HCT116 (cell line): ENCODE results near the gene CTNNA2. TPM values are rescaled to one million over a fixed set of nuclear protein-coding genes. Genes with fewer than 3 reads are reported as not detected.

ENCODE experiments used
- ATAC-seq: fragments of 200-7000 bp; cut with Tn5 transposase; 2 replicates; pipeline ENCODE4 v1.9.1; 2020; ENCODE audit warnings: mild to moderate bottlenecking, moderate library complexity
- BruUV-seq: library from RNA; stranded (reverse); fragments of 400-500 nt; replicated peaks from 2 replicates; lab custom pipeline; 2021; lab: Mats Ljungman, UMichigan
- CTCF ChIA-PET: fragments of 300-600 bp; sonication (Branson Sonifier 250); formaldehyde crosslinking; loops from one replicate; lab custom pipeline; 2021; ENCODE audit warnings: antibody characterized with exemption; lab: Charles Lee
- POLR2A ChIA-PET: fragments of 300-600, 350-600 bp; sonication (Branson Sonifier 250); formaldehyde crosslinking; loops from one replicate; lab custom pipeline; 2021; ENCODE audit warnings: antibody characterized with exemption; lab: Charles Lee
- RAD21 ChIA-PET, 2 experiments: fragments of 300-600 bp; sonication (Branson Sonifier 250); formaldehyde crosslinking; loops; one replicate each; lab custom pipeline; 2023; ENCODE audit warnings: low total read pairs in 2 of 2; ENCODE audit not compliant: uncharacterized antibody in 2 of 2, unreplicated experiment in 2 of 2, low non-redundant PET in 1 of 2; lab: Charles Lee
- DNase-seq: peaks from one replicate; pipeline ENCODE4 v3.0.0-alpha.2; 2010; ENCODE audit warnings: low read depth, low spot score
- H2AFZ ChIP-seq: fragments of 200-600 bp; shearing (Covaris generic), sonication (generic); 2 replicates; pipeline ENCODE4 v1.6.1; 2017; ENCODE audit warnings: low read depth, mixed run types, mixed read lengths, antibody characterized with exemption, low read length; ENCODE audit not compliant: poor library complexity, severe bottlenecking
- H3K27ac ChIP-seq: 2 replicates; pipeline ENCODE4 v1.5.1; 2012; ENCODE audit warnings: low read depth, low read length
- H3K27me3 ChIP-seq: fragments of 200-600 bp; sonication (generic); 2 replicates; pipeline ENCODE4 v1.6.1; 2016; ENCODE audit warnings: mixed run types, low read length, mixed read lengths; ENCODE audit not compliant: insufficient read depth
- H3K36me3 ChIP-seq, 2 experiments: fragments of 200-500 bp in 1 of 2; fragments of 200-600 bp in 1 of 2; sonication (Bioruptor generic) in 1 of 2; sonication (generic) in 1 of 2; 2 replicates each; pipeline versions ENCODE4 v1.5.1 to v1.6.1; 2014 to 2016; ENCODE audit warnings: low read length in 2 of 2, inconsistent platforms in 1 of 2, mixed read lengths in 1 of 2, mixed run types in 1 of 2; ENCODE audit not compliant: insufficient read depth in 2 of 2, control insufficient read depth in 1 of 2
- H3K4me1 ChIP-seq, 2 experiments: fragments of 200-600 bp in 1 of 2; sonication (generic) in 1 of 2; 2 replicates each; pipeline versions ENCODE4 v1.5.1 to v1.6.1; 2012 to 2017; ENCODE audit warnings: low read length in 2 of 2, inconsistent platforms in 1 of 2, mild to moderate bottlenecking in 1 of 2, mixed read lengths in 1 of 2, mixed run types in 1 of 2, moderate library complexity in 1 of 2; ENCODE audit not compliant: insufficient read depth in 2 of 2, control insufficient read depth in 1 of 2
- H3K4me2 ChIP-seq: fragments of 200-600 bp; sonication (generic); 2 replicates; pipeline ENCODE4 v1.6.1; 2017; ENCODE audit warnings: mixed run types, low read length, mixed read lengths
- H3K4me3 ChIP-seq, 2 experiments: fragments of 200-600 bp in 1 of 2; sonication (generic) in 1 of 2; replicated peaks in 1 of 2; 2 replicates each; pipeline ENCODE4 v1.5.1; 2011 to 2016; ENCODE audit warnings: low read length in 2 of 2, control low read depth in 1 of 2, low read depth in 1 of 2, mild to moderate bottlenecking in 1 of 2, mixed read lengths in 1 of 2, mixed run types in 1 of 2
- H3K79me2 ChIP-seq: fragments of 200-600 bp; sonication (generic); 2 replicates; pipeline ENCODE4 v1.6.1; 2017; ENCODE audit warnings: mild to moderate bottlenecking, mixed run types, low read length, moderate library complexity, mixed read lengths; ENCODE audit not compliant: insufficient read depth
- H3K9ac ChIP-seq: fragments of 200-600 bp; sonication (generic); 2 replicates; pipeline ENCODE4 v1.6.1; 2016; ENCODE audit warnings: low read length, mixed read lengths
- H3K9me2 ChIP-seq: fragments of 200-600 bp; sonication (generic), shearing (Covaris generic); 2 replicates; pipeline ENCODE4 v1.6.1; 2017; ENCODE audit warnings: mixed run types, mild to moderate bottlenecking, moderate library complexity; ENCODE audit not compliant: insufficient read depth
- H3K9me3 ChIP-seq, 2 experiments: fragments of 200-500 bp in 1 of 2; fragments of 200-600 bp in 1 of 2; sonication (Bioruptor generic) in 1 of 2; sonication (generic) in 1 of 2; 2 replicates each; pipeline ENCODE4 v1.6.1; 2014 to 2017; ENCODE audit warnings: low read length in 2 of 2, mixed read lengths in 2 of 2, inconsistent platforms in 1 of 2, low read depth in 1 of 2, mild to moderate bottlenecking in 1 of 2, mixed run types in 1 of 2, moderate library complexity in 1 of 2; ENCODE audit not compliant: control insufficient read depth in 1 of 2, insufficient read depth in 1 of 2
- H4K20me1 ChIP-seq: fragments of 200-600 bp; sonication (generic), shearing (Covaris generic); 2 replicates; pipeline ENCODE4 v1.6.1; 2017; ENCODE audit warnings: mixed run types, mild to moderate bottlenecking, moderate library complexity; ENCODE audit not compliant: insufficient read depth
- ATF3 ChIP-seq: IDR thresholded peaks from 2 replicates; pipeline ENCODE4 v1.6.1; 2012
- CEBPB ChIP-seq: IDR thresholded peaks from 2 replicates; pipeline ENCODE4 v1.6.1; 2012; ENCODE audit warnings: low read depth
- MAX ChIP-seq: IDR thresholded peaks from 2 replicates; pipeline ENCODE4 v1.6.1; 2012
- RAD21 ChIP-seq: IDR thresholded peaks from 2 replicates; pipeline ENCODE4 v1.6.1; 2012; ENCODE audit warnings: low read depth, mild to moderate bottlenecking
- intact Hi-C: fragments of 100-400 bp; cut with micrococcal nuclease; formaldehyde crosslinking; loops from 2 replicates; pipeline ENCODE4 v1.10.0; 2022
- total RNA-seq: library from RNA; stranded (reverse); gene quantifications from one replicate; pipeline ENCODE4 v1.2.1, GENCODE V29; 2021; ENCODE audit not compliant: unreplicated experiment

CTNNA2 gene
- total RNA-seq, 1 experiment from 2014 or later = not detected

DNA sequence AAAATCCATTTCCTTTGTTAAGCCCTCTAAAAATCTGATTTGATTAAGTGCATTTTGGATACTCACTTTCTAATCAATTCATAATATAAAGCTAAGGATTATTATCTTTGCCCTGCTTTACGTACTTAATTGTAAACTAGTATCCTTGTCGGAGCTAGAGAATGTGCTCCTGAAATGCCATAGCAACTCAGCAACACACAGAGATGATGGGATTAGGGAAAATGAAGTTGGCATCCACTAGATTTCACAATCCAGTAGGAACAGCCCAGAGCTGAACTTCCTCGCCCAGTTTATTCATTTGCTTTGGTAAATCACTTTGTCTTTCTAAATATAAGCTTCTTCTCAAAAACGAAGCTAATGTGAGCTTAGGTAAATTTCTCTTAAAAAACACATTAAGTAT is 386.3 kb downstream of the CTNNA2 start:
- H3K27ac ChIP-seq = no peak overlapping the region
- ATAC-seq = no peak
- DNase-seq = no peak
- CTCF ChIA-PET = no interaction called here
- no TSS peak for BruUV-seq
- H3K79me2 ChIP-seq = no peaks in the 10 kb centered on the region
- intact Hi-C loops = no loop called here
- no peak overlapping the region for H3K9ac ChIP-seq
- H3K4me2 ChIP-seq = no peak overlapping the region
- TF ChIP-seq ATF3 = no peak
- no peak for TF ChIP-seq CEBPB
- TF ChIP-seq, all 23 proteins: peak for 0
- Histone ChIP-seq H3K27me3 (no peaks in the 10 kb centered on the region), H4K20me1 (no peaks in the 10 kb centered on the region), H3K4me3 (no peak overlapping the region), H3K4me1 (no peaks in the 10 kb centered on the region), H3K9me3 (peaks cover 0 to 28% of the 10 kb centered on the region in 2 experiments; a peak in 2 of 4 replicates), H3K36me3 (no peaks in the 10 kb centered on the region), H2AFZ (no peak overlapping the region), H3K9me2 (no peaks in the 10 kb centered on the region)
- ChIA-PET RAD21 (no interaction called here), POLR2A (no interaction called here)

DNA sequence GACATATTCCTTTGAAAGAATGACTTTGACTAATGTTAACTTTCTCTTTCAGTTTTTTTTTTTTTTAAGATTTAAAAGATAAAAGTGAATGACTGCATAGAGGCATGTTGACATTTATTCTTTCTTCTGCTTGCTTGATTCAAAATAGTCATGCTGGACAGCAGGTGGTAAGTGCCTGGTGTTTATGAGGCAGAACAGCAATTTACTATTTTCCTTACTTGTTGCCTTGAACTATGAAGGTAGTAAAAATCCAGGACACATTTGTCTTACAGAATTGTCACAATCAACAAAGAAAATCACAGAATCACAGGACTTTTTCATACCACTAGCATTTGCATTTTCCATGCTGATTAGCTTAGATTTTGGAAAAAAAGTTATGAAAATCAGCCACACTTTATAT is 388.3 kb downstream of the CTNNA2 start:
- CTCF ChIA-PET = no interaction called here

More for the DNA sequence above, 388.3 kb downstream of the CTNNA2 start:
- ChIA-PET RAD21 (no interaction called here), POLR2A (no interaction called here)
- BruUV-seq = no TSS peak
- Histone ChIP-seq H3K36me3 (no peaks in the 10 kb centered on the region), H3K4me3 (no peak overlapping the region), H3K4me2 (no peak overlapping the region), H2AFZ (no peak overlapping the region), H3K9me3 (peaks cover 3 to 33% of the 10 kb centered on the region in 2 experiments; a peak in 2 of 4 replicates), H4K20me1 (no peaks in the 10 kb centered on the region), H3K9me2 (no peaks in the 10 kb centered on the region), H3K9ac (no peak overlapping the region), H3K79me2 (no peaks in the 10 kb centered on the region), H3K4me1 (no peaks in the 10 kb centered on the region), H3K27ac (no peak overlapping the region), H3K27me3 (no peaks in the 10 kb centered on the region)
- no peak for TF ChIP-seq RAD21
- TF ChIP-seq MAX = no peak
- DNase-seq (no peak), ATAC-seq (no peak)
- intact Hi-C loops = no loop called here
